Measurements from ENCODE around the gene EPS8L1. TPM values are rescaled to one million over a fixed set of nuclear protein-coding genes. Genes with fewer than 3 reads are reported as not detected.
"Not testable (repeated sequence)": the region's sequence is repeated elsewhere in the genome, so short reads cannot be mapped to it uniquely, and the experiment has no call there.

The EPS8L1 gene
- total RNA-seq, 1 experiment from 2014 or later, result 111 TPM

DNA sequence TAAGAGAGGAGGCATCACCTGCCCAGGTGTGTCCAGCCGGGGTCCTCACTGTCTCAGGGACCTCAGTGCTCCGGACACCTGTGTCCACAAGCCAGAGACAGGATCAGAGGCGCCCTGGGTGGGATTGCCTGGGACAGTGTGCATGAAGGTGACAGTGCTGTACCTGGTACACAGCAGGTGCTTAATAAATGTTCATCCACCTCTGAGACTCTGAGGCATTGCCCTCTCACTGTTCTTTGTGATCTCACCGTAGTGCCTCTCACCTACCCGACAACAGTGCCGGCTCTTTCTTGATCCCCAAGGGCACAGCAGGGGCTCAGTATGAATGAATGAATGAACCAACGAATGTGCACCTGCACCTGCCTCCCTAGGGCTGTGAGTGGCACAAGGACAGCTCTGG is 21.9 kb upstream of the EPS8L1 start:
- no peak overlapping the region for H3K4me2 ChIP-seq
- H3F3A ChIP-seq (ENCODE audit: insufficient read depth, low read depth), result peaks cover 21% of the 10 kb centered on the region; the same call in 1 of the 2 replicates
- H3K4me1 ChIP-seq (replicated peaks; ENCODE audit: insufficient read depth), result no peaks in the 10 kb centered on the region
- H3K4me3 ChIP-seq, result no peak overlapping the region
- ChIA-PET POLR2A (ENCODE audit: unreplicated experiment) (no interaction called here), CTCF (no interaction called here)
- no peak for DNase-seq
- H3K27ac ChIP-seq, result no peak overlapping the region
- H2AFZ ChIP-seq, result no peak overlapping the region
- H3K9me3 ChIP-seq (ENCODE audit: insufficient read depth, low read depth), result no peaks in the 10 kb centered on the region
- no peak for TF ChIP-seq EZH2 (IDR thresholded peaks at IDR 0.05; ENCODE audit: low read depth)
- TF ChIP-seq, protein P1, sequence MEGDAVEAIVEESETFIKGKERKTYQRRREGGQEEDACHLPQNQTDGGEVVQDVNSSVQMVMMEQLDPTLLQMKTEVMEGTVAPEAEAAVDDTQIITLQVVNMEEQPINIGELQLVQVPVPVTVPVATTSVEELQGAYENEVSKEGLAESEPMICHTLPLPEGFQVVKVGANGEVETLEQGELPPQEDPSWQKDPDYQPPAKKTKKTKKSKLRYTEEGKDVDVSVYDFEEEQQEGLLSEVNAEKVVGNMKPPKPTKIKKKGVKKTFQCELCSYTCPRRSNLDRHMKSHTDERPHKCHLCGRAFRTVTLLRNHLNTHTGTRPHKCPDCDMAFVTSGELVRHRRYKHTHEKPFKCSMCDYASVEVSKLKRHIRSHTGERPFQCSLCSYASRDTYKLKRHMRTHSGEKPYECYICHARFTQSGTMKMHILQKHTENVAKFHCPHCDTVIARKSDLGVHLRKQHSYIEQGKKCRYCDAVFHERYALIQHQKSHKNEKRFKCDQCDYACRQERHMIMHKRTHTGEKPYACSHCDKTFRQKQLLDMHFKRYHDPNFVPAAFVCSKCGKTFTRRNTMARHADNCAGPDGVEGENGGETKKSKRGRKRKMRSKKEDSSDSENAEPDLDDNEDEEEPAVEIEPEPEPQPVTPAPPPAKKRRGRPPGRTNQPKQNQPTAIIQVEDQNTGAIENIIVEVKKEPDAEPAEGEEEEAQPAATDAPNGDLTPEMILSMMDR (conservative IDR thresholded peaks at IDR 0.05), result no peak
- peaks cover 4% of the 10 kb centered on the region; the same call in 1 of the 2 replicates for H3K79me2 ChIP-seq (ENCODE audit: low read depth)
- BruUV-seq (replicated peaks), result no TSS peak
- peaks cover 46% of the 10 kb centered on the region for H4K20me1 ChIP-seq (ENCODE audit: insufficient read depth)
- intact Hi-C loops (cut with micrococcal nuclease; ENCODE audit: unreplicated experiment), result no loop called here
- peaks cover 39% of the 10 kb centered on the region for H3K36me3 ChIP-seq (ENCODE audit: low read depth)
- no peaks in the 10 kb centered on the region for H3K27me3 ChIP-seq (ENCODE audit: insufficient read depth, low read depth)
- H3K9me2 ChIP-seq (ENCODE audit: insufficient read depth), result no peaks in the 10 kb centered on the region

DNA sequence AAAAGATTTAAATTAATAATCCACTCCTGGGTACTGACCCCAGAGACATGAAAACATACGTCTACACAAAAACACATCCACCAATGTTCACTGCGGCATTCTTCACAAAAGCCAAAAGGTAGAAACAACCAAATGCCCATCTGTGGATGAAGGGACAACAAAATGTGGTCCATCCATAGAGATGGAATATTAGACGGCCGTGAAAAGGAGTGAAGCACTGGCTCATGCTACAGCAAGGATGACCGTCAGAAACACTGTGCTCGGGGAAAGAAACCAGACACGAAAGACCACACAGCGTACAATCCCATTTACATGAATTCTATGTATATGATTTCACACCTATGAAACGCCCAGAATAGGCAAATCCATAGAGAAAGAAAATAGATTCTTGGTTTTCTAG is 18.8 kb upstream of the EPS8L1 start:
- no TSS peak for BruUV-seq (replicated peaks)
- no peak for TF ChIP-seq EZH2 (IDR thresholded peaks at IDR 0.05; ENCODE audit: low read depth)
- TF ChIP-seq, protein P1 (conservative IDR thresholded peaks at IDR 0.05), result no peak
- intact Hi-C loops (cut with micrococcal nuclease; ENCODE audit: unreplicated experiment), result no loop called here
- Histone ChIP-seq H3K4me2 (no peak overlapping the region), H3K4me1 (replicated peaks; ENCODE audit: insufficient read depth) (peaks cover 13% of the 10 kb centered on the region), H4K20me1 (ENCODE audit: insufficient read depth) (peaks cover 35% of the 10 kb centered on the region), H3K9me2 (ENCODE audit: insufficient read depth) (no peaks in the 10 kb centered on the region), H3K4me3 (no peak overlapping the region), H3K27me3 (ENCODE audit: insufficient read depth, low read depth) (no peaks in the 10 kb centered on the region), H3F3A (ENCODE audit: insufficient read depth, low read depth) (peaks cover 21% of the 10 kb centered on the region; the same call in 1 of the 2 replicates), H3K79me2 (ENCODE audit: low read depth) (peaks cover 29% of the 10 kb centered on the region), H3K9me3 (ENCODE audit: insufficient read depth, low read depth) (no peaks in the 10 kb centered on the region), H2AFZ (no peak overlapping the region), H3K27ac (no peak overlapping the region), H3K36me3 (ENCODE audit: low read depth) (peaks cover 39% of the 10 kb centered on the region)
- ChIA-PET CTCF (no interaction called here), POLR2A (ENCODE audit: unreplicated experiment) (no interaction called here)
- DNase-seq, result no peak

DNA sequence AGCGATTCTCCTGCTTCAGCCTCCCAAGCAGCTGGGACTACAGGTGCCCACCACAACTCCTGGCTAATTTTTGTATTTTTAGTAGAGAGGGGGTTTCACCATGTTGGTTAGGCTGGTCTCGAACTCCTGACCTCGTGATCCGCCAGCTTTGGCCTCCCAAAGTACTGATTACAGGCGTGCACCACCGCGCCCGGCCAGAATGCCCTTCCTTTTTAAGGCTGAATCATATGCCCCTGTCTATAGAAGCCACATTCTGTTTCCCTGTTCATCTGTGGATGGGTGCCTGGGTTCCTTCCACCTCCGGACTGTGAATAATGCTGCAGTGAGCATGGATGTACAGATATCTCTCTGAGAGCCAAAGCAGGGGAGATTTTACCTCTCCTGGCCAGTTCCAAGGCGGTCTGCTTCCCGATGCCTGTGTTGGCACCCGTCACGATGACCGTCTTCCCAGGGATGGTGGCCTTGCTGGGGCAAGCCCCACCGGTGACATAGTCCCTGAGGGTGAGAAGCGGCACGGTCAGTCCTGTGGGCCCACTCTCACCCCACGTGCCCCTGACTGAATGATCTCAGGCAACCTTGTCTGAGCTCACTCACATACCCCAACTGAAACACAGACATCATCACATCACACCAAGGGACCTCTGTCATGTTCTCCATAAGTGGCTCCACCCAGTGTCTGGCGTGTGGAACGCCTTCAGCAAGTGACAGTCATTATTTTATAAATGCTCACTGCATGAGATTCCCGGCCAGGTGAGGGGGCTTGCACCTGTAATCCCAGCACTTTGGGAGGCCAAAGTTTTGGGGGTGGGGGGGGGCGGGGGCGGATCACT is 16.7 kb upstream of the EPS8L1 start:
- BruUV-seq (replicated peaks), result no TSS peak

DNA sequence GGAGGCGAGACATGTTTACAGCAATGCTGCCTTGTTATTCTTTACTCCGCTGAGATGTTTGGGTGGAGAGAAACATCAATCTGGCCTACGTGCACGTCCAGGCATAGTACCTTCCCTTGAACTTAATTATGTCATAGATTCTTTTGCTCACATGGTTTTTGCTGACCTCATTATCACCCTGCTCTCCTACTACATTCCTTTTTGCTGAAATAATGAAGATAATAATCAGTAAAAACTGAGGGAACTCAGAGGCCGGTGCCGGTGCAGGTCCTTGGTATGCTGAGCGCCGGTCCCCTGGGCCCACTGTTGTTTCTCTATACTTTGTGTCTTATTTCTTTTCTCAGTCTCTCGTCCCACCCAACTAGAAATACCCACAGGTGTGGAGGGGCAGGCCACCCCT is 15.4 kb upstream of the EPS8L1 start:
- POLR2A ChIA-PET (ENCODE audit: unreplicated experiment); H3K4me3 ChIP-seq; H3K4me2 ChIP-seq; CTCF ChIA-PET; H3K9me3 ChIP-seq (ENCODE audit: insufficient read depth, low read depth); H3K9me2 ChIP-seq (ENCODE audit: insufficient read depth); BruUV-seq (replicated peaks); H2AFZ ChIP-seq; H3K27ac ChIP-seq; H3K27me3 ChIP-seq (ENCODE audit: insufficient read depth, low read depth): not testable (repeated sequence)
- Histone ChIP-seq H3F3A (ENCODE audit: insufficient read depth, low read depth) (peaks cover 27% of the 10 kb centered on the region; the same call in 1 of the 2 replicates), H3K36me3 (ENCODE audit: low read depth) (peaks cover 33% of the 10 kb centered on the region), H3K4me1 (replicated peaks; ENCODE audit: insufficient read depth) (peaks cover 16% of the 10 kb centered on the region), H3K79me2 (ENCODE audit: low read depth) (peaks cover 40% of the 10 kb centered on the region), H4K20me1 (ENCODE audit: insufficient read depth) (peaks cover 22% of the 10 kb centered on the region)
- intact Hi-C loops (cut with micrococcal nuclease; ENCODE audit: unreplicated experiment), result loop anchor here (10.0 kb wide), 3 partner anchors 105 to 595 kb away; partner anchors contain the start of genes LENG9 and ZNF628
- peak in 1 of 2 experiments; percentile 25 for DNase-seq

More for the DNA sequence above, 16.7 kb upstream of the EPS8L1 start:
- peaks cover 40% of the 10 kb centered on the region for H3K79me2 ChIP-seq (ENCODE audit: low read depth)
- no peak overlapping the region for H3K4me2 ChIP-seq
- peaks cover 16% of the 10 kb centered on the region for H3K4me1 ChIP-seq (replicated peaks; ENCODE audit: insufficient read depth)
- no peak overlapping the region for H2AFZ ChIP-seq
- peaks cover 34% of the 10 kb centered on the region for H3K36me3 ChIP-seq (ENCODE audit: low read depth)
- no peak for DNase-seq
- no peak overlapping the region for H3K4me3 ChIP-seq
- POLR2A ChIA-PET (ENCODE audit: unreplicated experiment), result interaction anchor here (0.7 kb wide), 1 partner anchor 554 kb away, joined by 4 read pairs; no protein-coding TSS in a partner anchor
- peaks cover 22% of the 10 kb centered on the region for H4K20me1 ChIP-seq (ENCODE audit: insufficient read depth)
- no peaks in the 10 kb centered on the region for H3K9me2 ChIP-seq (ENCODE audit: insufficient read depth)
- TF ChIP-seq, protein P1 (conservative IDR thresholded peaks at IDR 0.05), result 0 out of 2 replicates have a peak, but pooled peaks have one; percentile 12
- no peak for TF ChIP-seq EZH2 (IDR thresholded peaks at IDR 0.05; ENCODE audit: low read depth)
- no peak overlapping the region for H3K27ac ChIP-seq
- H3F3A ChIP-seq (ENCODE audit: insufficient read depth, low read depth), result peaks cover 25% of the 10 kb centered on the region; the same call in 1 of the 2 replicates
- H3K9me3 ChIP-seq (ENCODE audit: insufficient read depth, low read depth), result no peaks in the 10 kb centered on the region
- H3K27me3 ChIP-seq (ENCODE audit: insufficient read depth, low read depth), result no peaks in the 10 kb centered on the region
- CTCF ChIA-PET, result no interaction called here
- intact Hi-C loops (cut with micrococcal nuclease; ENCODE audit: unreplicated experiment), result no loop called here

Measured in PC-9 (cell line).